ENCODE measurements around the gene GPBP1.

DNA sequence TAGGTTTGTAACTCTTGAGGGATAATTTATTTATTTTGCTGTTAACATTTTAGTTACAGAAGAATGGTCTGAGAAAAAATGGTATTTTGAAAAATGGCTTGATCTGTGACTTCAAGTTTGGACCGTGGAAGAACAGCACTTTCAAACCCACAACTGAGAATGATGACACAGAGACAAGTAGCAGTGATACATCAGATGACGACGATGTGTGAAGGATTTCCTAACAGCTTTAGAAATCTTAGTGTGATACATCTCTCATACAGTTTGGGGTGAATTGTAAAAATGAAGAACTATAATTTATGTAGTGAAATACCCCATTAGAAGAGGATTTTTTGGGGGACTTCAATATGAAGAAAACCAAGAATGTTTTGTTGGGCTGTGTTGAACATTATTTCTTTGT lies 88.7 kb downstream of the GPBP1 start:
- TF ChIP-seq, protein P1, sequence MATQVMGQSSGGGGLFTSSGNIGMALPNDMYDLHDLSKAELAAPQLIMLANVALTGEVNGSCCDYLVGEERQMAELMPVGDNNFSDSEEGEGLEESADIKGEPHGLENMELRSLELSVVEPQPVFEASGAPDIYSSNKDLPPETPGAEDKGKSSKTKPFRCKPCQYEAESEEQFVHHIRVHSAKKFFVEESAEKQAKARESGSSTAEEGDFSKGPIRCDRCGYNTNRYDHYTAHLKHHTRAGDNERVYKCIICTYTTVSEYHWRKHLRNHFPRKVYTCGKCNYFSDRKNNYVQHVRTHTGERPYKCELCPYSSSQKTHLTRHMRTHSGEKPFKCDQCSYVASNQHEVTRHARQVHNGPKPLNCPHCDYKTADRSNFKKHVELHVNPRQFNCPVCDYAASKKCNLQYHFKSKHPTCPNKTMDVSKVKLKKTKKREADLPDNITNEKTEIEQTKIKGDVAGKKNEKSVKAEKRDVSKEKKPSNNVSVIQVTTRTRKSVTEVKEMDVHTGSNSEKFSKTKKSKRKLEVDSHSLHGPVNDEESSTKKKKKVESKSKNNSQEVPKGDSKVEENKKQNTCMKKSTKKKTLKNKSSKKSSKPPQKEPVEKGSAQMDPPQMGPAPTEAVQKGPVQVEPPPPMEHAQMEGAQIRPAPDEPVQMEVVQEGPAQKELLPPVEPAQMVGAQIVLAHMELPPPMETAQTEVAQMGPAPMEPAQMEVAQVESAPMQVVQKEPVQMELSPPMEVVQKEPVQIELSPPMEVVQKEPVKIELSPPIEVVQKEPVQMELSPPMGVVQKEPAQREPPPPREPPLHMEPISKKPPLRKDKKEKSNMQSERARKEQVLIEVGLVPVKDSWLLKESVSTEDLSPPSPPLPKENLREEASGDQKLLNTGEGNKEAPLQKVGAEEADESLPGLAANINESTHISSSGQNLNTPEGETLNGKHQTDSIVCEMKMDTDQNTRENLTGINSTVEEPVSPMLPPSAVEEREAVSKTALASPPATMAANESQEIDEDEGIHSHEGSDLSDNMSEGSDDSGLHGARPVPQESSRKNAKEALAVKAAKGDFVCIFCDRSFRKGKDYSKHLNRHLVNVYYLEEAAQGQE (IDR thresholded peaks at IDR 0.05; ENCODE audit: low read depth), result no peak
- TF ChIP-seq TAF1 (IDR thresholded peaks at IDR 0.05; ENCODE audit: low read depth) (no peak), FOXM1 (IDR thresholded peaks at IDR 0.05; ENCODE audit: borderline replicate concordance, low read depth) (no peak), RAD21 (IDR thresholded peaks at IDR 0.05; ENCODE audit: low read depth) (no peak), TCF12 (IDR thresholded peaks at IDR 0.05; ENCODE audit: low read depth) (no peak), USF1 (IDR thresholded peaks at IDR 0.05) (no peak), MAX (IDR thresholded peaks at IDR 0.05) (no peak), TEAD4 (IDR thresholded peaks at IDR 0.05) (no peak), EGR1 (IDR thresholded peaks at IDR 0.05) (no peak)

Measured in Ishikawa (cell line).